WTC11 (cell line): ENCODE data around the gene EGFL8. TPM values are rescaled to one million over a fixed set of nuclear protein-coding genes. Genes with fewer than 3 reads are reported as not detected.

Experiments
- ATAC-seq: fragments of 200-7000 bp; cut with Tn5 transposase; 2 replicates; pipeline ENCODE4 v1.10.0; 2021; ENCODE audit warnings: mild to moderate bottlenecking, moderate library complexity
- CTCF ChIA-PET: fragments of 300-600 bp; sonication (Branson Sonifier 250); formaldehyde crosslinking; loops from one replicate; lab custom pipeline; 2021; ENCODE audit warnings: antibody characterized with exemption; lab: Charles Lee
- POLR2A ChIA-PET: fragments of 350-600 bp; sonication (Branson Sonifier 250); formaldehyde crosslinking; loops from one replicate; lab custom pipeline; 2021; ENCODE audit warnings: antibody characterized with exemption; lab: Charles Lee
- DNase-seq: peaks from one replicate; pipeline ENCODE4 v3.0.0; 2021; ENCODE audit warnings: low spot score
- H3K27ac Mint-ChIP-seq: 2 replicates; pipeline ENCODE4 v1.8.0; 2021; ENCODE audit warnings: mixed read lengths
- H3K27me3 Mint-ChIP-seq: 2 replicates; pipeline ENCODE4 v1.8.0; 2021; ENCODE audit warnings: low read depth, mild to moderate bottlenecking, moderate library complexity, mixed read lengths
- H3K36me3 Mint-ChIP-seq: 2 replicates; pipeline ENCODE4 v1.8.0; 2021; ENCODE audit warnings: mixed read lengths
- H3K4me1 Mint-ChIP-seq: 2 replicates; pipeline ENCODE4 v1.8.0; 2022; ENCODE audit warnings: mixed read lengths
- H3K4me3 Mint-ChIP-seq: 2 replicates; pipeline ENCODE4 v1.8.0; 2021; ENCODE audit warnings: mild to moderate bottlenecking, moderate library complexity, mixed read lengths
- H3K9me3 Mint-ChIP-seq: 2 replicates; pipeline ENCODE4 v1.8.0; 2021; ENCODE audit warnings: mixed read lengths
- CBFB ChIP-seq: sonication (generic); formaldehyde crosslinking; IDR thresholded peaks from 2 replicates; pipeline ENCODE4 v1.8.1; 2022; ENCODE audit warnings: mild to moderate bottlenecking, low read depth, missing genetic modification reagents
- CREM ChIP-seq: sonication (generic); formaldehyde crosslinking; IDR thresholded peaks from 2 replicates; pipeline ENCODE4 v1.8.1; 2022; ENCODE audit warnings: mild to moderate bottlenecking, missing genetic modification reagents, moderate library complexity
- ESRRA ChIP-seq: sonication (generic); formaldehyde crosslinking; IDR thresholded peaks from 2 replicates; pipeline ENCODE4 v1.8.1; 2022; ENCODE audit warnings: mild to moderate bottlenecking, missing genetic modification reagents, borderline replicate concordance
- FOXP1 ChIP-seq: sonication (generic); formaldehyde crosslinking; IDR thresholded peaks from 2 replicates; pipeline ENCODE4 v1.8.0; 2022; ENCODE audit warnings: missing genetic modification reagents, mild to moderate bottlenecking, moderate library complexity, borderline replicate concordance
- GTF2I ChIP-seq: fragments of 250-450 bp; sonication (Bioruptor Pico); conservative IDR thresholded peaks from 2 replicates; pipeline ENCODE4 v1.4.0; 2021; ENCODE audit warnings: mild to moderate bottlenecking
- IRF1 ChIP-seq: sonication (generic); formaldehyde crosslinking; IDR thresholded peaks from 2 replicates; pipeline ENCODE4 v1.8.0; 2023; ENCODE audit warnings: missing genetic modification reagents
- KAT7 ChIP-seq: sonication (generic); formaldehyde crosslinking; IDR thresholded peaks from 2 replicates; pipeline ENCODE4 v1.8.1; 2023; ENCODE audit warnings: missing genetic modification reagents, mild to moderate bottlenecking, borderline replicate concordance
- MXD4 ChIP-seq: fragments of 250-450 bp; sonication (Bioruptor Pico); IDR thresholded peaks from 2 replicates; pipeline ENCODE4 v1.8.0; 2021; ENCODE audit warnings: mild to moderate bottlenecking, moderate library complexity, borderline replicate concordance
- MYBL2 ChIP-seq: sonication (generic); formaldehyde crosslinking; IDR thresholded peaks from 2 replicates; pipeline ENCODE4 v1.8.1; 2023; ENCODE audit warnings: mild to moderate bottlenecking, moderate library complexity, missing genetic modification reagents
- NFATC4 ChIP-seq: fragments of 250-450 bp; sonication (Bioruptor Pico); IDR thresholded peaks from 2 replicates; pipeline ENCODE4 v1.9.0; 2021; ENCODE audit warnings: mild to moderate bottlenecking
- NFE2L1 ChIP-seq: sonication (generic); formaldehyde crosslinking; IDR thresholded peaks from 2 replicates; pipeline ENCODE4 v1.8.1; 2023; ENCODE audit warnings: missing genetic modification reagents
- NFYB ChIP-seq: sonication (generic); formaldehyde crosslinking; conservative IDR thresholded peaks from 2 replicates; pipeline ENCODE4 v1.8.0; 2022; ENCODE audit warnings: low read depth, missing genetic modification reagents
- OVOL2 ChIP-seq: fragments of 250-450 bp; sonication (Bioruptor Pico); IDR thresholded peaks from 2 replicates; pipeline ENCODE4 v1.9.0; 2021; ENCODE audit warnings: mild to moderate bottlenecking, borderline replicate concordance
- PREB ChIP-seq: sonication (generic); formaldehyde crosslinking; IDR thresholded peaks from 2 replicates; pipeline ENCODE4 v1.8.1; 2022; ENCODE audit warnings: mild to moderate bottlenecking, missing genetic modification reagents, moderate library complexity, borderline replicate concordance
- SOX15 ChIP-seq: fragments of 250-450 bp; sonication (Bioruptor Pico); IDR thresholded peaks from 2 replicates; pipeline ENCODE4 v1.9.0; 2021; ENCODE audit warnings: mild to moderate bottlenecking
- SP1 ChIP-seq: sonication (generic); formaldehyde crosslinking; conservative IDR thresholded peaks from 2 replicates; pipeline ENCODE4 v1.8.1; 2022; ENCODE audit warnings: missing genetic modification reagents
- TCF7 ChIP-seq: sonication (generic); formaldehyde crosslinking; IDR thresholded peaks from 2 replicates; pipeline ENCODE4 v1.8.0; 2022; ENCODE audit warnings: mild to moderate bottlenecking, low read depth, missing genetic modification reagents, moderate library complexity
- TEAD1 ChIP-seq: sonication (generic); formaldehyde crosslinking; IDR thresholded peaks from 2 replicates; pipeline ENCODE4 v1.8.0; 2022; ENCODE audit warnings: mild to moderate bottlenecking, missing genetic modification reagents
- TP53 ChIP-seq: sonication (generic); formaldehyde crosslinking; IDR thresholded peaks from 2 replicates; pipeline ENCODE4 v1.8.1; 2023; ENCODE audit warnings: mild to moderate bottlenecking, missing genetic modification reagents
- ZBTB43 ChIP-seq: sonication (generic); formaldehyde crosslinking; IDR thresholded peaks from 2 replicates; pipeline ENCODE4 v1.8.1; 2023; ENCODE audit warnings: mild to moderate bottlenecking, missing genetic modification reagents
- ZNF121 ChIP-seq: sonication (generic); formaldehyde crosslinking; IDR thresholded peaks from 2 replicates; pipeline ENCODE4 v1.8.0; 2023; ENCODE audit warnings: missing genetic modification reagents
- ZNF138 ChIP-seq: sonication (generic); formaldehyde crosslinking; conservative IDR thresholded peaks from 2 replicates; pipeline ENCODE4 v1.8.1; 2022; ENCODE audit warnings: mild to moderate bottlenecking, moderate library complexity, missing genetic modification reagents
- ZNF232 ChIP-seq: sonication (generic); formaldehyde crosslinking; IDR thresholded peaks from 2 replicates; pipeline ENCODE4 v1.8.0; 2022; ENCODE audit warnings: mild to moderate bottlenecking, missing genetic modification reagents
- ZNF263 ChIP-seq: sonication (generic); formaldehyde crosslinking; IDR thresholded peaks from 2 replicates; pipeline ENCODE4 v1.8.1; 2022; ENCODE audit warnings: low read depth, mild to moderate bottlenecking, moderate library complexity, missing genetic modification reagents
- ZNF317 ChIP-seq: sonication (generic); formaldehyde crosslinking; IDR thresholded peaks from 2 replicates; pipeline ENCODE4 v1.8.1; 2023; ENCODE audit warnings: low read depth, mild to moderate bottlenecking, moderate library complexity, missing genetic modification reagents, borderline replicate concordance
- ZNF396 ChIP-seq: fragments of 250-450 bp; sonication (Bioruptor Pico); IDR thresholded peaks from 2 replicates; pipeline ENCODE4 v1.8.0; 2021; ENCODE audit warnings: mild to moderate bottlenecking, moderate library complexity, borderline replicate concordance
- ZNF416 ChIP-seq: fragments of 250-450 bp; sonication (Bioruptor Pico); IDR thresholded peaks from 2 replicates; pipeline ENCODE4 v1.9.0; 2021; ENCODE audit warnings: mild to moderate bottlenecking, inconsistent platforms
- ZSCAN18 ChIP-seq: fragments of 250-450 bp; sonication (Bioruptor Pico); IDR thresholded peaks from 2 replicates; pipeline ENCODE4 v2.1.2; 2022; ENCODE audit warnings: mild to moderate bottlenecking, moderate library complexity
- total RNA-seq: library from RNA; stranded (reverse); gene quantifications from 3 replicates; pipeline ENCODE4 v1.2.3, GENCODE V29; 2021
- TF ChIP-seq, protein P1 (sequence below): sonication (generic); formaldehyde crosslinking; IDR thresholded peaks from 2 replicates; pipeline ENCODE4 v1.8.0; 2022; ENCODE audit warnings: mild to moderate bottlenecking, missing genetic modification reagents
- TF ChIP-seq, protein P2 (sequence below): fragments of 250-450 bp; sonication (Bioruptor Pico); IDR thresholded peaks from 2 replicates; pipeline ENCODE4 v1.9.0; 2021; ENCODE audit warnings: mild to moderate bottlenecking, borderline replicate concordance

EGFL8 gene
- total RNA-seq, 1 experiment from 2014 or later, result 17.5 TPM

DNA sequence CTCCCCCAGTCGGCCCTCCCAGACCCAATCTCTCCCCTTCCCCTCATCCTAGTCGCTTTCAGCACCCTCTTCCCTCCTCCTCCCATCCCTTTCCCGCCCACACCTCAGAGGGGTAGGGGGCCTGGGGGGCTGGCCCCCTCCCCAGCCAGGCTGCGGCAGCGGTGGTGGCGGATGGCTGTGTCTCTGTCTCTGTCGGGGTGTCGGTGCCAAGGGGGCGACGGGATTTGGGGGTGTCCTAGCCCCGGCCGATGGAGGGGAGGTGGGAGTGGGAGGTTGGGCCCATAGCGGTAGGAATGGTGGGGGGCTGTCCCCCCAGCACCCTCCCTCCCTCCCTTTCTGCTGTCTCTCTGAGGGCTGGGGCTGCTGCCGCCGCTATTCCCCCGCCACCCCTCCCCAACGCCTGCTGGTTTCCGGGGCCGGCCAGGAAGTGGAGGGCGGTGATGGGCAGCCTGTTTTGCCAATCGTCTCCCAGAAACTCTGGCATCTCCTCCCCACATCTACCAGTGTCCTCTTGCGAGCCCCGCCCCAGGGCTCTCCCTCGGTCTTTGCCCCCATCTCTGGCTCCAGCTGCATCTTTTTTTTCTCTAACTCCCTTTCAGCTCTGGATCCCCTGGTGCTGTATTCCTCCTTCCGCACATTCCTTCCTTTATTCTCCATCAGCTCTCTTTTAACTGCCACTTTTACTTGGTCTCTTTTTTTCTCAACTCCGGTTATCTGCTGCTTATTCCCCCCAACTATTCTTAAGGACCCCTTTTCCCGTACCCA is 11.5 kb downstream of the EGFL8 start, which contains the start of gene AGPAT1:
TSS of gene AGPAT1 (minus strand) at position 374 of the 765 bp plus-strand sequence. CDS start 4,588 bp downstream, outside the sequence.
- ChIA-PET CTCF (interaction anchor here (0.5 to 2.6 kb wide), 8 partner anchors 9 to 263 kb away, joined by 3 to 30 read pairs (median 4); no protein-coding TSS in a partner anchor), POLR2A (interaction anchor here (1.0 to 3.7 kb wide), 3 partner anchors 8 to 57 kb away, joined by 4 to 25 read pairs (median 15); no protein-coding TSS in a partner anchor)
- H3K9me3 Mint-ChIP-seq, result no peaks in the 10 kb centered on the region
- H3K27ac Mint-ChIP-seq, result peak within 1 kb of the TSS; percentile 98
- peak; percentile 98 for DNase-seq
- peak within 1 kb of the TSS; percentile 82 for H3K4me3 Mint-ChIP-seq
- H3K36me3 Mint-ChIP-seq, result peaks cover 21% of the 10 kb centered on the region
- H3K27me3 Mint-ChIP-seq, result no peaks in the 10 kb centered on the region
- H3K4me1 Mint-ChIP-seq, result peaks cover 38% of the 10 kb centered on the region
- ATAC-seq, result peak; percentile 58
- TF ChIP-seq ZNF232 (no peak), ZNF138 (CRISPR knock-in tag) (no peak), NFE2L1 (CRISPR knock-in tag) (no peak), SP1 (CRISPR knock-in tag) (peak; percentile 76), GTF2I (CRISPR knock-in tag) (no peak), ZBTB43 (CRISPR knock-in tag) (no peak), MXD4 (CRISPR knock-in tag) (no peak), FOXP1 (CRISPR knock-in tag) (no peak), PREB (CRISPR knock-in tag) (no peak), CBFB (no peak), MYBL2 (CRISPR knock-in tag) (no peak), TEAD1 (CRISPR knock-in tag) (no peak; the same call in 1 of the 2 replicates), ZNF396 (CRISPR knock-in tag) (no peak), CREM (CRISPR knock-in tag) (0 out of 2 replicates have a peak, but pooled peaks have one; percentile 42), TCF7 (CRISPR knock-in tag) (no peak), IRF1 (CRISPR knock-in tag) (no peak), ESRRA (CRISPR knock-in tag) (no peak), ZNF416 (CRISPR knock-in tag) (no peak), KAT7 (CRISPR knock-in tag) (no peak), ZSCAN18 (CRISPR knock-in tag) (no peak), NFATC4 (CRISPR knock-in tag) (no peak), ZNF317 (CRISPR knock-in tag) (no peak), ZNF121 (CRISPR knock-in tag) (no peak), TP53 (CRISPR knock-in tag) (no peak), ZNF263 (no peak), SOX15 (CRISPR knock-in tag) (no peak), OVOL2 (CRISPR knock-in tag) (no peak), NFYB (peak; percentile 67)
- TF ChIP-seq, protein P1, sequence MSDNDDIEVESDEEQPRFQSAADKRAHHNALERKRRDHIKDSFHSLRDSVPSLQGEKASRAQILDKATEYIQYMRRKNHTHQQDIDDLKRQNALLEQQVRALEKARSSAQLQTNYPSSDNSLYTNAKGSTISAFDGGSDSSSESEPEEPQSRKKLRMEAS, result peak; percentile 17; the same call in 1 of the 2 replicates
- TF ChIP-seq, protein P2, sequence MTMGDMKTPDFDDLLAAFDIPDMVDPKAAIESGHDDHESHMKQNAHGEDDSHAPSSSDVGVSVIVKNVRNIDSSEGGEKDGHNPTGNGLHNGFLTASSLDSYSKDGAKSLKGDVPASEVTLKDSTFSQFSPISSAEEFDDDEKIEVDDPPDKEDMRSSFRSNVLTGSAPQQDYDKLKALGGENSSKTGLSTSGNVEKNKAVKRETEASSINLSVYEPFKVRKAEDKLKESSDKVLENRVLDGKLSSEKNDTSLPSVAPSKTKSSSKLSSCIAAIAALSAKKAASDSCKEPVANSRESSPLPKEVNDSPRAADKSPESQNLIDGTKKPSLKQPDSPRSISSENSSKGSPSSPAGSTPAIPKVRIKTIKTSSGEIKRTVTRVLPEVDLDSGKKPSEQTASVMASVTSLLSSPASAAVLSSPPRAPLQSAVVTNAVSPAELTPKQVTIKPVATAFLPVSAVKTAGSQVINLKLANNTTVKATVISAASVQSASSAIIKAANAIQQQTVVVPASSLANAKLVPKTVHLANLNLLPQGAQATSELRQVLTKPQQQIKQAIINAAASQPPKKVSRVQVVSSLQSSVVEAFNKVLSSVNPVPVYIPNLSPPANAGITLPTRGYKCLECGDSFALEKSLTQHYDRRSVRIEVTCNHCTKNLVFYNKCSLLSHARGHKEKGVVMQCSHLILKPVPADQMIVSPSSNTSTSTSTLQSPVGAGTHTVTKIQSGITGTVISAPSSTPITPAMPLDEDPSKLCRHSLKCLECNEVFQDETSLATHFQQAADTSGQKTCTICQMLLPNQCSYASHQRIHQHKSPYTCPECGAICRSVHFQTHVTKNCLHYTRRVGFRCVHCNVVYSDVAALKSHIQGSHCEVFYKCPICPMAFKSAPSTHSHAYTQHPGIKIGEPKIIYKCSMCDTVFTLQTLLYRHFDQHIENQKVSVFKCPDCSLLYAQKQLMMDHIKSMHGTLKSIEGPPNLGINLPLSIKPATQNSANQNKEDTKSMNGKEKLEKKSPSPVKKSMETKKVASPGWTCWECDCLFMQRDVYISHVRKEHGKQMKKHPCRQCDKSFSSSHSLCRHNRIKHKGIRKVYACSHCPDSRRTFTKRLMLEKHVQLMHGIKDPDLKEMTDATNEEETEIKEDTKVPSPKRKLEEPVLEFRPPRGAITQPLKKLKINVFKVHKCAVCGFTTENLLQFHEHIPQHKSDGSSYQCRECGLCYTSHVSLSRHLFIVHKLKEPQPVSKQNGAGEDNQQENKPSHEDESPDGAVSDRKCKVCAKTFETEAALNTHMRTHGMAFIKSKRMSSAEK (CRISPR knock-in tag), result no peak
